ENCODE data around the gene NAA80.

Gene NAA80, protein sequence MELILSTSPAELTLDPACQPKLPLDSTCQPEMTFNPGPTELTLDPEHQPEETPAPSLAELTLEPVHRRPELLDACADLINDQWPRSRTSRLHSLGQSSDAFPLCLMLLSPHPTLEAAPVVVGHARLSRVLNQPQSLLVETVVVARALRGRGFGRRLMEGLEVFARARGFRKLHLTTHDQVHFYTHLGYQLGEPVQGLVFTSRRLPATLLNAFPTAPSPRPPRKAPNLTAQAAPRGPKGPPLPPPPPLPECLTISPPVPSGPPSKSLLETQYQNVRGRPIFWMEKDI

DNA sequence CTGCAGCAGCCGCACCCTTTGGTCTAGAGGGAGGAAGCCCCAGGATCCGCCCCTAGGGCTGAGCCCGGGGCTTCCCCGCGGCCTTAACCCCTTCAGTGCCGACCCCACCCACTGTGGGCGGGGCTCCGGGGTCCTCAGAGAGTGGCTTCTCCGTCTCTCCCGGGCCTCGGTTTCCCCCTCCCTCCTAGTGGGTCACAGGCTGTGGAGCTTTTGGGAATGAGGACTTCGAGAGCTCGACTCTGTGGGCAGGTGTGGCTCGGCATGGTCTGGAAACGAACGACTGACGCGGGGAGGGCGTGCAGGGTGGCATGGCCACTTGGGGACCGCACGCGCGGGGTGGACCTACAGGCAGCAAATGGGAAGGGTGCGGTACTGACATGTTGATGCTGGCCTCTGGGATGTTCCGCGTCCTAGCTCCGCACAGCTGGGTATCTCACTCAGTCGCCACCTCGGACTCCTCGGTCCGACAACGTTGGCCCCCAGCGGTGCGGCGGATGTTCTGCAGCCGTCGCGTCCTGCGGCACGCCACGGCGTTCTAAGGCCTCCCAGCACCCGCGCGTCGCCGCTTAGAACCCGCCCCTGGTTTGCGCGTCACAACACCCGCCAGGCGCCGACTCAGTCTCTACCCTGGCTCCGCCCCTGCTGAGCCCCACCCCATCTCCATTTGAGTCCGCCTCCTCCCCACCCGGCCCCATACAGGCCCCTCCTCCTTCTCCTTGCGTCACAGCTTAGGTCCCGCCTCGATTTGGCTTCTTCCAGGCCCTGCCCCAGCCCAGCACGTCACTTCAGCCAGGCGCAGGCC is at the start of gene NAA80, which contains the start of gene HYAL3:
NAA80 (minus strand) TSS at position 570 of the 802 bp plus-strand sequence. CDS start 1,942 bp downstream, outside the sequence.
HYAL3 (minus strand) TSS at position 570 of the 802 bp plus-strand sequence. CDS start 3,803 bp downstream, outside the sequence.
- peak; percentile 100 for DNase-seq

DNA sequence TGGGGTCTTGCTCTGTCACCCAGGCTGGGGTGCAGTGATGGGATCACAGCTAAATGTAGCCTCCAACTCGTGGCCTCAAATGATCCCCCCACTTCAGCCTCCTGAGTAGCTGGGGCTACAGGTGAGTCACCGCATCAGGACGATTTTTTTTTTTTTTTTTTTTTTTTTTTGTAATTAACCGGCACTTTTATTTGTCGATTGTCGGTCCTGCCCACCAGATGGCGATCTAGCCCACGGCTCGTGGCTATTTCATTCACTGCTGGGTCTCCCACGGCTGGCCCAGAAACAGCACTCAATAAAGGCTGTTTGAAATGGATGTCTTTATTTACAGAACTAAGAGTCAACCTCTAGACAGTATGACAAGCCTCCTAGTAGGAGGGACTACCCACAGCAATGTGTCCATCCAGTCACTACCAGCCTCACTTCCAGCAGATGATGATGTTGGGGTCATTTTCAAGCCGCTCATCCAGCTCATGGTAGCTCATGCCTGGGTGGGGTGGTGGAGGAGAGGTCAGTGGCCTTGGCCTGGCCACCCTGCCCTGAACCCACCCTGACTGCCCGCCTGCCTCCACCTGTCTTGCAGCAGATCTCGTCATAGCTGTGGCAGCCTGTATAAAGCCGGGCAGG is 48.1 kb upstream of the NAA80 start:
- DNase-seq, result peak; percentile 87

DNA sequence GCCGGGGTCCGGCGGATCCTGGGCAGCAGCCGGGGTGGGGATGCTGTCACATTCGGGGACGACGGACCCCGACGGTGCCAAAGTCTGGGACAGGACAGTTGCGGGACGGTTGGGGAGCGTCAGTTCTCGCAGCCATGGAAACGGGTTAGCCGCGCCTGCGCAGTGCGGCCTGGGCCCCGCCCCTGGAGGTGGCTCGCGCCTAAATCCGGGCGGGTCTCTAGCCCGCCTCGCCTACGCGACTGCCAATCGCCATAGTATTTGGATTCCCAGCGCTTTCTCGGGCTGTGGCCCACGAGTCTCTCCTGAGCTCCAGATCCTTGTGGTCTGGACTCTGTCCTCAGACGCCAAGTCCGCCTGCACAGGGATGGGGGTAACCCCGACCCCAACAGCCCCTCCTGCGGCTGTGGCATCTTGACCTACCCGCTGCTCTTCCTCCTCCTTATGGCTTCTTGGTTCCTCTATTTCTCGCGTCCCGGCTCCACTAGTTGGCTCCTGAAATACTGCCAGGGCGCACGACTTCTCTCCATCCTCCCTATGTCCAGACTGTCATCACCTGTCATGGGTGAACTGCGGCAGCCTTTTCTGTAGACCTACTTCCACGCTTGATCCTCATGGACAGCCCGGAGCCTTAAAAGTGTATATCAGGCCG is 46.5 kb upstream of the NAA80 start, which contains the start of gene ZMYND10:
ZMYND10 (minus strand) TSS at position 147 of the 649 bp plus-strand sequence. CDS start 153 bp downstream, outside the sequence.
- DNase-seq, result peak; percentile 80

DNA sequence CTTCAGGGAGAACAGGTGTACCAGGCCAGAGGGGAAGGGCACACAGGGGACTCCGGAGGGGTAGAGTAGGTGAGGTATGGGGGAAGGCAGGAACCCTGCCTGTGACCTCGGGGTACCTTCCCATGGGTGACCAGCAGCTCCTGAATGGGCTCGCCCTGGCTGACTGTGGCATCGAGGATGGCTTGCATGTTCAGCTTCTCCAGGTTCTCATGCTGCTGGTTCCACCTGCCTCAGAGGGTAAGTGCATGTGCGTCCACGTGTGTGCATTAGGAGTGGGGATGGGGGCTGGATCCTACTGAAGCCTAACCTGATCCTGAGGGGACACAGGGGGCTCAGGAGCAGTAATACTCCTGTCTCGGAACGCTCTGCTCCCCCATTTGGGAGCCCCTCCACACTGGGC is 45.8 kb upstream of the NAA80 start:
- no peak for DNase-seq

DNA sequence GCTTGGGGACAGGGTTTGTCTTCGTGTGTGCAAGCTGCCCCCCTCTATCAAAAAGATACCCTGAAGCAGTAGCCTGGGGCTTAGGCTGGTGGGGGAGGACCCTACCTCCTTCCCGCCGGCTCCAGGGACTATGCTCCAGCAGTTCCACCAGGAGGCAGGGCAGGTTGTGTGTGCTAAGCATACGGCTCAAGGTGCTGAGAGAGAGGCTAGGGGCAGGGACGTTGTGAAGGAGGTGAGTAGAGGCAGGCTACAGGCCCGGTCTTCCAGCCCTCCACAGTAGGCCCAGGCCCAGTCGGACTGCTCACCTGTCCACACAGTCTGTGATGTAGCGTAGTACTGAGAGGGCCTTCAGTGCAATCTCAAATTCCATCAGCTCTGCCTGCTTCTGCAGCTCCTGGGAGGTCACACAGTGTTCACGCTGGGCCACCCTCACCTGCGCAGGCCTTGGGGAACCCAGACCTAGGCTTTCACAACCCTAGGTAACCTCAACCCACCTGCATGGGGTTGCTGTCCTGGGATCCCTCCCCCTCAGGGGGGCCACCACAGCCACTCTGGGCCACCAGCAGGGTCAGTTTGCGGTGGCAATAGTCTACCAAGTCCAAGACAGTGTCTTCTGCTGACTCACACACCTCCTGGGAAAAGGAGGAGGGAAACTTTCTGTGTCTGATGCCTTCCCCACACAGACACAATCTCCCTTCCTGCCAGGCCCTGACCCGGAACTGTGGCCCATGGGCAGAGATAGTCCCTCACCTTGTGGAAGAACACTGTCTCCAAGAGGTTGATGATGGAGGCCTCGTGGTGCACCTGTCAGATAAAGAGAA is 43.8 kb upstream of the NAA80 start:
- no peak for DNase-seq

DNA sequence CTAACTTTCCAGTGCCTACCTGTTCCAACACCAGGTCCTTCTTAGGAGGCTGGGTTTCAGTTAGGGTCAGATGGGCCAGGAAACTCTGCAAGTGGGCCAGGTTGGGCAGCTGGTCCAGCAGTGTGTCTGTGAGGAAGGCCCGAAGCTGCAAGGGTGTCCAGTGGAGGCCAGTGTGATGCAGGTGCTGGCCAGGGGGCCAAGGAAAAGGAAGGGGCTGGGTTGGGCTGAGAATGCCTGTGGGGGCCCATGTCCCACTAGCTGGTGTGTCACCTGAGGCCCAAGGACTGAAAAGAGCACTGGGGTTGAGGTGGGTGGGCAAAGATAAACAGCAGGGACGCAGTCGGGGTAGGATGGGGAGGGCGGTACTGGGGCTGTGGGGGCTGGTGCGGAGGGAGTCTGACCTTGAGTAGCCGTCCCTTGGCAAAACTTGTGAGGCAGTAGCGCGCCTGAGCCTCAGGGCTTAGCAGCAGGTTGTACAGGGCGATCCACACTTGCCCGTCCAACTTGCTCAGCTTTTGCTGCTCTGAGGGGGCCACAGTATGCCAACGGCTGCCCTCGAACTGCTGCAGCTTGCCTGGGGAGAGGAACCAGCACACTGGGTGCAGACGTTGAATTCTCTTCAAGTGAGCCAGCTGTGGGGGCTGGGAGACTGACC is 42.9 kb upstream of the NAA80 start:
- DNase-seq, result no peak

DNA sequence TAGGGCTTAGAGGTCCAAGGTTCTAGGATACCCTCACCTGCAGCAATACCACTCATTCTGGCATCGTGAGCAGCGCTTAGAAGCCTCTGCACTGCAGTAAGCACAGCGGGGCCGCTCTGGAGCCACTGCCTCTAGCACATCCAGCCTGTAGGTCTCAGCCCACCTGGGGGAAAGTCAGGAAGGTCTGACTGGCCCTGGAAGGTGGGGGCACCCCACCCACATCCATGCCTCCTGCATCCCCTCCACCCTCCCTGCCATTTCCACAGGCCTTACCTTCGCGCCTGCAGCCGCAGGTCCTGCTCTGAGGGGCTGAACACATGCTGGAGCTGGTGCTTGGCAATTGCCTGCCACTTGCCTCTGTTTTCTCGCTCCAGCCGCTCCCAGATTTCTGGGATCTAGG is 42.3 kb upstream of the NAA80 start:
- DNase-seq, result no peak

DNA sequence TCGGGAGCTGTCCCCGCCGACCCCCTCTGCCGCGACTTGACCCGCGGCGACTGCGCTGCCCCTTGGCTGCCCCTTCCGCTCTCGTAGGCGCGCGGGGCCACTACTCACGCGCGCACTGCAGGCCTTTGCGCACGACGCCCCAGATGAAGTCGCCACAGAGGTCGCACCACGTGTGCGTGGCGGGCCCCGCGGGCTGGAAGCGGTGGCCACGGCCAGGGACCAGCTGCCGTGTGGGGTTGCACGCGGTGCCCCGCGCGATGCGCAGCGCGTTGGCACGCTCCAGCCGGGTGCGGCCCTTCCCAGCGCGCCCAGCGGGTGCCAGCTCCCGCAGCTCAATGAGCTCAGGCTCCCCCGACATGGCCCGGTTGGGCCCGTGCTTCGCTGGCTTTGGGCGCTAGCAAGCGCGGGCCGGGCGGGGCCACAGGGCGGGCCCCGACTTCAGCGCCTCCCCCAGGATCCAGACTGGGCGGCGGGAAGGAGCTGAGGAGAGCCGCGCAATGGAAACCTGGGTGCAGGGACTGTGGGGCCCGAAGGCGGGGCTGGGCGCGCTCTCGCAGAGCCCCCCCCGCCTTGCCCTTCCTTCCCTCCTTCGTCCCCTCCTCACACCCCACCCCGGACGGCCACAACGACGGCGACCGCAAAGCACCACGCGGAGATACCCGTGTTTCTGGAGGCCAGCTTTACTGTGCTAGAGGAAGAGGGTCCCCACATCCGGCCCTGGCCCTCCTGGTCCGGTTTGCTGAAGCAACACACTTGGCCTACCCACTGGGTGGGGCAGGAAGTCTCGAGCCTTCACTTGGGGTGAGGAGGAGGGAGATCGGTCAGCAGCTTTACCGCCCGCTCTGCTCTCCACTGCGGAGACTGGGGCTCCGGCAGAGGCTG is 41.5 kb upstream of the NAA80 start, which contains the start of gene RASSF1:
RASSF1 (minus strand) TSS at position 389 of the 882 bp plus-strand sequence; CDS start at position 358, 31 bp downstream.
- peak; percentile 81 for DNase-seq

DNA sequence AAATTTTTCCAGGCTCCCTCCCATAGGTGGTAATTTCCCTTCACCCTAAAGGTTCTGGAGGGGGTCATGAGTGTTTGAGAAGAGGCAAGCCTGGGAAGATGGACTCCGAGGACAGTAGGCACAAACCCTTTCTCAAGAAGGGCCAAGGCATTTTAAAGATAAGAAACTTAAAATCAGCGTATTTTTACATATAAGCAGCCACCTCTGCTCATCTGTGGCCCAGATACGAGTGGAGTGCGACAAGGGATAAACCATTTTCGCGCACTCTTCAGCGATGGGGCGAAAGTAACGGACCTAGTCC is 40.9 kb upstream of the NAA80 start:
- no peak for DNase-seq

DNA sequence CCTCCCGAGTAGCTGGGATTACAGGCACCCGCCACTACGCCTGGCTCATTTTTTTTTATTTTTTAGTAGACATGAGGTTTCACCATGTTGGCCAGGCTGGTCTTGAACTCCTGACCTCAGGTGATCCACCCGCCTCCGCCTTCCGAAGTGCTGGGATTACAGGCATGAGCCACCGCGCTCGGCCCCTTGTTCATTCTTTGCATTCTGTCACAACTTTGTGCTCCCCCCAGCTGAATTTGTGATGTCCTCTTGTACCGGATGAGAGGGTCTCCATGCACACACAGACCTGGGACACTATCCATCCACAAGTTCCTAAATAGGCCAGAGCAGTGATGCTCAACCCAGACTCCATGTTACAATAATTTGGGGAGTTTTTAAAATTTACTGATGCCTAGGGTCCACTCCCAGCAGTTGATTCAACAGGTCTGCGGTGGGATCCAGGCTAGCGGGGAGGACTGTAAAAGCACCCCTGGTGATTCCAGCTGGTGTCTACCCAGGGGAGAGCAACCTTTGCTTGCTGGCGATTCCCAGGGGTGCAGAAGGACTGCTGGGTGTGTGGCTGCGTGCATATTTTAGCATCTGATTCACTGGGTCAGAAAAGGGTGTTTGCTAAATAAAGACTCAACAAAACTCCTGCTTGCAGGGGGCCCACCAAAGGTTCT is 40.4 kb upstream of the NAA80 start:
- DNase-seq, result no peak

DNA sequence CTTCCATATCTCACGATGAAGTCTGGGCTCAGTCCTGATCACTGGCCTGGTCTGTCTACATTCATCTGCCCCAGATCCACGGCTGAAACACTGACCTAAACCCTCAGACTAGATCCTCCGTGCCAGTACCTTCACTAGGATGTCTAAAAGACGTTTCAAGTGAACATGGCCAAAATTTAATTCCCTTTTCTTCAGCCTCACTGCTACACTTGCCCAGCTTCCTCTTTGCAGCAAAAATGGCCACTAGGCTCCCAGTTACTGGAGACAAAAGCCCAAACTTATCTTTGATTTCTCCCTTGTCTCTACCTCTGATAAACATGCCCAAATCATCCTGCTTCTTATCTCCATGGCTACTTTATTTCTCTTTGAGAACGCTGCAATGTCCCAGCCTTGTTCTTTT is 39.8 kb upstream of the NAA80 start:
- DNase-seq, result no peak

DNA sequence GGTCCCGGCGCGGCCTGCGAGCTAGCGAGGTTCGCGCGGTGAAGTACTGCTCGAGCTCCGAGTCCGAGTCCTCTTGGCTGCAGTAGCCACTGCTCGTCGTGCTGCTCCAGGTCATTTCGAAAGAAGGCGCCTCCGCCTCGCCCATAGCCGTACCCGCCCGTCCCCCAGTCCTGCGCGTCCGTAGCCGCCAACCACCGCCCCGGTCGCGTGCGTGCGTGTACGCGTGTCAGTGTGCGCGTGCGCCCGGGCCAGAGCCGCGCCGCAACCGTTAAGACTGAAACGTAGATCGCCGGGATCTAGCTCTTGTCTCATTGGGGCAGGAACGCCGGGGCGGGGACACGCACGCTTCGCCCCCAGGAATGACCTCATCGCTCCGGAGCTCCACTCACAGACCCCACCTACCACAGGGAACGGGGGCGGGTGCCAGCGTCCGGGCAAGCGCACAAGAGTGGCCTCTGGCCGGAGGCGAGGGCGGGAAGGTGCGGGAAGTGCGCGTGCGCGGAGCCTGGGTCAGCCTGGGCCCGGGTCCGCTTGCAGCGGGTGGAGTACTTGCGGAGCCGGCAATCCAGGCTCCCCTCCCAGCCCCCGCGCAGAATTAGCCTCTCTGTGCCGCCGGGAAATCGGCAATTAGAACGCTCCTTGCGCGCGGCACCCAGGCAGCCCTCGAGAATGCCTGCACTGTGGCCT is 38.1 kb upstream of the NAA80 start:
- DNase-seq, result peak; percentile 95

DNA sequence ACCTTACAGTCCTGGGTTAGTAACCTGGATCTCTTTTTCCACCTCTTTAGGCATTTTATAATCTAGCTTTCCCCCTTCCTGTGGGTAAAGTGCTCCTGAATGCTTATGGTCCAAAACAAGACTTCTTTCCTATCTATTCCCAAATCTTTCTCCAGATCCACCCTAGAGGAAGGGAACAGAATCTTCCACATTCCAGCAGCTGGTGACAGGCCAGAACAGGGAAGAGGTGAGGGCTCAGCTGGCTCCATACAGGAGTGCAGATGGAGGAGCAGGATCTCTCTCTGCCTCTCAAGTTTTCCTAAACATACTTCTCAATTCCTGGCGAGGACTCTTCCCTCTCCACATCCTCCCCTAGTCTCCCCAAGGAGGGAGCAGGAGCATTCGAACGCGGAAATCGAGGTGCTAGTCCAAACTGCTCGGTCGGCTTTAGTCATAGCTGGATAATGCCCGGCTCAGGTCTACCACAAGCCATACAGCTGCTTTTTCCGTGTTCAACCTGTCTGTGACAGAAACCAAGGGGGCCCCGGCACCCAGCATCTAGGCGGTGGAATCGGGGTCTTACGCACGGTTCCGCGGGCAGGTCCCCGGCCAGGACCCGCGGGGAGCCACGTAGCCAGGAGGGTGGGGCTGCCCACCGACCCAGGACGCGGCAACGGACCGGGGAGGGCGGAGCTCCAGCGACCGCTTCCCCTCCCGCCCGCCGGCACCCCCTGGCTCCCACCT is 37.4 kb upstream of the NAA80 start:
- DNase-seq, result no peak

DNA sequence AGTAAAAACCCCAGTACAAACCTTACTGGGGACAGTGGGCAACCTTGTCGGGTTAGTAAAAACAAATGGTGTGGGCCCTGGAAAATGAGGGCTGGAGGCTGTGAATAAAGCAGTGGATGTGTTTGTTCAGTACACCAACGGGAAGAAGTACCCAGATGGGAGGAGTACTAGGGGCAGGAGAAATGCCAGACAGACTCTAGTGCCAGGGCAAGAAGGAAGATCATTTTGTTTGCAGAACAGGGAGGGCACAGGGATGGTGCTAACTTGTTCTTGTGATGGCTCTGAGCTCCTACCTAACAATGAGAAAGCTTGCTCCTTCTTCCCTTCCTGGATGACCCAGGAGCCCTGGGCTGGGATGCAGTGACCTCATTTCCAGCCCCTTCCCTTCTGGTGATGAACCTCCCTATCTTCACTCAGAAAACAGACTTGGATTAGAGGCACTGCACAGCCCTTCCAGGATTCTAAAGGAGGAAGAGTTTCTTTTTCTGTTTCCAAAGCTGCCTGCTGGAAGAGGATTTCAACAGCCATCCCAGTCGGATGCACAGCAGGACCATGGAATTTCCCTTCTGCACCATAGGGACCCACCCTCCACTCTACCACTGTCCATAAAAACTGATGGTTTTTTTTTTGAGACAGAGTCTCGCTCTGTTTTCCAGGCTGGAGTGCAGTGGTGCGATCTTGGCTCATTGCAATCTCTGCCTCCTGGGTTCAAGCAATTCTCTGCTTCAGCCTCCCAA is 35.3 kb upstream of the NAA80 start:
- DNase-seq, result no peak

DNA sequence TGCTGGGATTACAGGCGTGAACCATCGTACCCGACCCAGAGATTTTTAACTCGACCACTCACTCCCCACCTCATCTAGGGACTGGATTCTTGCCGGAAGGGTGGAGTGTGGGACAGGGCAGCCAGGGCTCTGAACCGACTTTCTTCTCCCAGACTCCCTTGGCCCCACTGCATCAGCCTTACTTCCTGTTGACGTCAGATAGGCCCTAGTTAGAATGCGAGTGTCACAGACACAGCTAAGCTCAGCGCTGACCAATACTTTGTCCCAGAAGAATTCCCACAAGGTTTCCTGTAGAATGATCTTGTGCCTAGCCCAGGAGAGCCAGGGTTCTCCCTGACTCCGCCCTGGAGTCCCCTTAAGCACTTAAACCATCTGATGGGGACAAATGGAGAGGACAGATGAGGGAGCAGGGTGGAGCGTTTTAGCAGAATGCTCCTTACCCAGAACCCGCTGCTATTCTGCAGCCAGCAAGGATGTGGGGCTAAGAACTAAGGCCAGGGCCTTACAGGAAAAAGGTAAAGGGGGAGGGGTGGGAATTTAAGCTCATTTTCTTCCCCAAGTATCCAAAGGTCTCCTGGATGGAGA is 34.6 kb upstream of the NAA80 start:
- peak; percentile 33 for DNase-seq

DNA sequence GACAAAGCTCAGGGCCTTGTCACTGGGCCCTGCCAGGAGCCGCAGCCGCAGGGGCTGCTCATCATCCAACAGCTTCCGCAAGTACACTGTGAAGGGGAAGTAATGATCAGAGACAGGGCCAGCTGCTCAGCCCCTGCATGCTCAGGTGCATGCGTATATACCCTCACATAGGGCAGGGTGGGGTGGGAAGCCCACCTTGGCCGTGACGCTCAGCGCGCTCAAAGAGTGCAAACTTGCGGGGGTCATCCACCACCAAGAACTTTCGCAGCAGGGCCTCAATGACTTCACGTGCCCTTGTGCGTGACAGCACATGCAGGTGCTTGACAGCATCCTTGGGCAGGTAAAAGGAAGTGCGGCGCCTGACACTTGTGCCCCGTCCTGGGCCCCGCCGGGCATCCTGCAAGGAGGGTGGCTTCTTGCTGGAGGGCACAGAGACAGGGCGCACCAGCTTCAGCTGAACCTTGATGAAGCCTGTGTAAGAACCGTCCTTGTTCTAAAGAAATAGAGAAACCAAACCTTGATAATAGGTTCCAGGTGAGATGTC is 32.2 kb upstream of the NAA80 start:
- no peak for DNase-seq

DNA sequence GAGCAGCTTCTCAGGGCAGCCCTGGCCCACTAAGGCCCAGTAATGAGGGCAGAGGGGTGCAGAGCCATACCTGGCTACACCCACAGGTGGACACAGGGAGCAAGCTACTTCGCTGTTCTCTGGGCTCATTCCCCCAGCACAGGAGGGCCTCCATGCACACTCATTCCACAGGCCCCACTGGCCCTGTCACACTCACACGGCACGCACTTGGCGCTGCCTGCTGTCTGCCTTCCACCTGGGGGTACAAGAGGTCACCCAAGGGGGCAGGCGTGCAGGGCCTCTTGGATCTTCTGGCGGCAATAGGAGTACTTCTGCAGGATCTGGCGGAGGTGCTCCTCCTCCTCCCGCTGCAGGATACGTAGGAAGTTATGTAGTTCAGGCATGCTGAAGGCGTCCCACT is 31.1 kb upstream of the NAA80 start:
- DNase-seq, result no peak
